HG03097 (cell line): ENCODE data around the gene AGPAT4.
A peak's percentile ranks its signal among the peaks of the same experiment; 100 is the strongest.
"Not testable (repeated sequence)": the region's sequence is repeated elsewhere in the genome, so short reads cannot be mapped to it uniquely, and the experiment has no call there.

Source experiments
- ATAC-seq: cut with Tn5 transposase; IDR thresholded peaks from one replicate; pipeline ENCODE4 v1.9.1; 2021; ENCODE audit not compliant: unreplicated experiment, low FRiP score

AGPAT4 gene

GRCh38 chr6:161273752-161274487 is at the start of gene AGPAT4:
Gene AGPAT4, minus strand, starts transcription at chr6:161274061. Its CDS starts 41,848 bp downstream, at chr6:161232213.
- ATAC-seq = peak; percentile 99

DNA sequence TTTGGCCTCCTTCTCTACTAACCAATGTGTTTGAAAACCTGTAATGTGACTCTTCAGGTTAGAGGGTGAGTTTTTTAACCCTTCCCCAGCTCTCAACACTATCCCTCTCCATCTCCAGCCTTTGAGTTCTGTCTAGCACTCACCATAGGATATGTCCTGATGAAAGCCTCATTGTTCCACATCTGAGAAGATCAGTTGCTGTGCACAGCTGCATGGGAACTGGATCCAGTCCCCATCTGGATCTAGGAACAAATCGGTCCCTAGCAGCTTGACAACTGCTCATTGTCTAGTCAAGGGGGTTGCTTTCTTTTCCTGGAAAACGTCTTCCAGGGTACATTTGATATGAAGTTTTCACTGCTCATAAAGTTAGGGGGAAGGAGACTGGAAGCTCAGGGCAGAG is 45.4 kb upstream of the AGPAT4 start:
- ATAC-seq = no peak

GRCh38 chr6:161318456-161318855 is 44.6 kb upstream of the AGPAT4 start:
- ATAC-seq = no peak

- ATAC-seq = no peak
Measured at GRCh38 chr6:161316531-161316930, 42.7 kb upstream of the AGPAT4 start.

DNA sequence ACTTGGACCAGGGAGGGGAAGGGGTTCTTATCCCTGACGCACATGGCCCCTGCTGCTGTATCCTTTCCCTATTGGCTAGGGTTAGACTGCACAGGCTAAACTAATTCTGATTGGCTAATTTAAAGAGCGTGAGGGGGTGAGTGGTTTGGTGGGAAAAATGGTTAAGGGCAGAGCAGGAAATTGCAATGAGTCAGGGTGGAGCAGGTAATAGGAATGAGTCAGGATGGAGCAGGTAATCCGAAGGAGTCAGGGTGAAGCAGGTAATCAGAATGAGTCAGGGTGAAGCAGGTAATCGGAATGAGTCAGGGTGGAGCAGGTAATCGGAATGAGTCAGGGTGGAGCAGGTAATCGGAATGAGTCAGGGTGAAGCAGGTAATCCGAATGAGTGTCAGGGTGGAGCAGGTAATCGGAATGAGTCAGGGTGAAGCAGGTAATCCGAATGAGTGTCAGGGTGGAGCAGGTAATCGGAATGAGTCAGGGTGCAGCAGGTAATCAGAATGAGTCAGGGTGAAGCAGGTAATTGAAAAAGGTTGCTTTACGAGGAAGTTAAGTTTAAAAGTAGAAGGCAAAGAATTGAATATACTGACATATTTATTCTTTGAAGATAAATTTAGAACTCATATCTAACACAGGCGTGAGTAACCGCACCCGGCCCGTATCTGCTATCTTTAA is 41.5 kb upstream of the AGPAT4 start:
- ATAC-seq = not testable (repeated sequence)

DNA sequence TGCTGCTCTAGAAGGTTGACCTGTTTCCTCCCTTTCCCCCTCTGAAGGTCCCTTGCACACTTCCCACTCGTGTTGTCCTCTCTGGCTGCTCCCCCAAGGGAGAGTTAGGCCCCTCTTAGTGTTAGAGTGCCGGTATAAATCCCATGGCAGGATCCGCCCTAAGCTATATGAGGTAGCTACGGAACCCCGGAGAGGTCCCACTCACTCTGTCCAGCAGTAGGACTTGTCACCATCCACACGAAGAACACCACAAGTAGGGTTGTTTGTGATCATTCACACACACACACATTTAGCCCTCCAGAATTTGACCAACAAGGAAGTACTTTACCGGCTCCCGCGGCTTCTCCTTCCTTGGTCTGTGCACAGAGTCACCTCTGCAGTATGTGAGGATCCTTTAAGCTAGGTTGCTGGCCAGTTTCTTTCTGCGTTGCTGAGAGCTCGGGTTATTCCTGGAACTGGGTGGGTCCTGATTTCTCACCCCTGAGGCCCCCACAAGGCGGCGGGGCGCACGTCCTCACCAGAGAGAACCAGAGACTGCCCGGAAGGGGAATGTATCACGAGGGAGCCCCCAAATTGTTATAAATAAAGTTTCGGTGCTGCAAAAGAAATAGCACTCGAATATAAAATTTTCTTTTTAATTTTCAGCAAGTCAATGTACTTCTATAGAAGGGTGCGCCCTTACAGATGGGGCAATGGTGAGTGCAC is 40.8 kb upstream of the AGPAT4 start:
- ATAC-seq = not testable (repeated sequence)

- no peak for ATAC-seq
Measured at GRCh38 chr6:161313940-161314509, 40.2 kb upstream of the AGPAT4 start.

GRCh38 chr6:161313475-161313874 is 39.6 kb upstream of the AGPAT4 start:
- not testable (repeated sequence) for ATAC-seq

DNA sequence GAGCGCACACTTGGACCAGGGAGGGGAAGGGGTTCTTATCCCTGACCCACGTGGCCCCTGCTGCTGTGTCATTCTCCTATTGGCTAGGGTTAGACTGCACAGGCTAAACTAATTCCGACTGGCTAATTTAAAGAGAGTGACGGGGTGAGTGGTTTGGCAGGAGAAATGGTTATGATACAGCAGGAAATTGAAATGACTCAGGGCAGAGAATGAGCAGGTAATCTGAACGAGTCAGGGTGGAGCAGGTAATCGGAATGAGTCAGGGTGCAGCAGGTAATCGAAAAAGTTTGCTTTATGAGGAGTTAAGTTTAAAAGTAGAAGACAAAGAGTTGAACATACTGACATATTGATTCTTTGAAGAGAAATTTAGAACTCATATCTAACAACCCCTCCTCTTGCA is 35.9 kb upstream of the AGPAT4 start:
- ATAC-seq = not testable (repeated sequence)

DNA sequence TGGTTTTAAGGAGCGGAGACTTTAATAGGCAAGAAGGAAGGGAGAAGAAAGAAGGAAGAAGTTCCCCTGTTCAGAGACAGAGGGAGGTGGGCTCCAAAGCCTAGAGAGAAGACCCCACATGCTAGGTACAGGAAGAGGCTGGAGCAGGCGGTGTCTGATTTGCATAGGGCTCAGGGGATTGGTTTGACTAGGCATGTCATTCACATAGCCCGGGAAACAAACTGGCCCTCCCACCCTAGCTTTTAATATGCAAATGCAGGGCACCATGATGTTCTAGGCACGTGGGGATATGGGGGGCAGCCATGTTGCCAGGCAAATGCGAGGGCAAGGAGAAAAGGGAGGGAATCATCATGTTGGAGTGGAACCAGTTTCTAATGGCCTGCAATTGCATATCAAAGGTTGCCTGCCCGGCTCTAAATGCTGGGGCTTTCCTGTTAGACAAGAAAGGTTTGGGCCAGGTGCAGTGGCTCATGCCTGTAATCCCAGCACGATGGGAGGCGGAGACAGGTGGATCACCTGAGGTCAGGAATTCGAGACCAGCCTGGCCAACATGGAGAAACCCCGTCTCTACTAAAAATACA is 34.3 kb upstream of the AGPAT4 start:
- no peak for ATAC-seq

- no peak for ATAC-seq
Measured at GRCh38 chr6:161305860-161306259, 32.0 kb upstream of the AGPAT4 start.

GRCh38 chr6:161303628-161304340 is 29.9 kb upstream of the AGPAT4 start:
- ATAC-seq = no peak

- ATAC-seq = no peak
Measured at GRCh38 chr6:161302949-161303348, 29.1 kb upstream of the AGPAT4 start.

DNA sequence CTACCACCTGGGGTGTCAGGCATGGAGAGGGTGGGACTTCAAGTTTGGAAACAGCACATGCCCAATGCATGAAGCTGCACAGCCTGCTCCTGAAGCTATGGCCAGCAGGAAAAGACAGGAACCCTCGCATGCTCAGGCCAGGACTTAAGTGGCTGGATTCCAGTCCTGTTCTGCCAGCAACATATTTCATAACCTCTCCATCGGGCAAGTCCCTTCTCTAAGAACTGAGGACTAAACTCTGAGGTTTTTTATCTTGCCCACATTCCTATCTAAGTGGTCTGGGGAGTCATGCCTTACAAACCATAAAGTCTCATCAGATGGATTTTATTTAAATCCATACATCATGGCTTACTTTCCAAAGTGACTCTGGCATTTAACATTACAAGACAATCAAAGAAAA is 27.5 kb upstream of the AGPAT4 start:
- ATAC-seq = no peak

DNA sequence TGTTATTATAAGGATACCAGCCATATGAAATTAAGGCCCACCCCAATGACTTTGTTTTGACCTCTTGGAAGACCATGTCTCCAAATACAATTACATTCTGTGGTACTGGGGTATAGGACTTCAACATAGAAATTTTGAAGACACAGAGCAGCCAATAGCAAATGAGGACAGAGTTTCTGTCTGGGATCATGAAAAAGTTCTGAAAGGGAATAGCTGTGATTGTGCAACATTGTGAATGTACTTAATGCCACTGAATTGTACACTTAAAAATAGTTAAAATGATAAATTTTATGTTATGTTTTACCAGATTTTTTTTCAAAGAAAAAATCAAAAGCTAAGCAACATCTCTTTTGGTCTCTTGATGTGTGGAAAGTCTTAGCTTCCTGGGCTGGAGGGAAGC is 27.0 kb upstream of the AGPAT4 start:
- no peak for ATAC-seq

DNA sequence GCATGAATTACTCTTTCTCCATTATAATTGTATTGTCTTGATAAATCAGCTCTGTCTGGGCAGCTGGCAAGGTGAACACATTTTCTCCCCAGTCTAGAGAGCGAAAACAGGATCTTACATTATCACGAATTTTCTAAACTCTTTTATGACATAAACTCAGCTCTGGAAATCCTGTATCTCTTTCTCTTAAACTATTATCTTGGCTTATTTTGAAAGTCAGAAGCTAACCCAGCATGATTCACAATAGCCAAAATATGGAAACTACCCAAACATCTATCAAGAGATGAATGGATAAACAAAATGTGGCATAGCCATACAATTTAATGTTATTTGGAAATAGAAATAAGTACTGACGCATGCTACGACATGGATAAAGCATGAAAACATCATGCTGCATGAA is 25.9 kb upstream of the AGPAT4 start:
- no peak for ATAC-seq

DNA sequence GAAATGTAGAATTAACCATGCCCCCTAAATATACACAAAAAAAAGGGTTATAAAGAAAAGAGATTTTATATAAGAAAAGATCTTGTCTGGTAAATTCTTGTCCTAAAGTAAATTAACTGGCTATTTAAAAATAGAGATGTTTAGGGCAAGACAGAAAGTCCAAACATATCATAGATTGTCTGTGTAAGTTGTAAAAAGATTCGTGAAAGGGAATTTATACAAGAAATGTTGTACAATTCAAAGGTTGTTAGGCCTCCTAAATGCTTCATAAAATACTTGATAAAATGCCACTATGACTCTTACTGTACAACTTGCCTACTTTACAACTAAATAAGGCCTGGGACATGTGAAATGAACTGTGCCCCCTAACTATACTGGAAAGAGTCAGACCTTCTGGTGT is 21.9 kb upstream of the AGPAT4 start:
- no peak for ATAC-seq

DNA sequence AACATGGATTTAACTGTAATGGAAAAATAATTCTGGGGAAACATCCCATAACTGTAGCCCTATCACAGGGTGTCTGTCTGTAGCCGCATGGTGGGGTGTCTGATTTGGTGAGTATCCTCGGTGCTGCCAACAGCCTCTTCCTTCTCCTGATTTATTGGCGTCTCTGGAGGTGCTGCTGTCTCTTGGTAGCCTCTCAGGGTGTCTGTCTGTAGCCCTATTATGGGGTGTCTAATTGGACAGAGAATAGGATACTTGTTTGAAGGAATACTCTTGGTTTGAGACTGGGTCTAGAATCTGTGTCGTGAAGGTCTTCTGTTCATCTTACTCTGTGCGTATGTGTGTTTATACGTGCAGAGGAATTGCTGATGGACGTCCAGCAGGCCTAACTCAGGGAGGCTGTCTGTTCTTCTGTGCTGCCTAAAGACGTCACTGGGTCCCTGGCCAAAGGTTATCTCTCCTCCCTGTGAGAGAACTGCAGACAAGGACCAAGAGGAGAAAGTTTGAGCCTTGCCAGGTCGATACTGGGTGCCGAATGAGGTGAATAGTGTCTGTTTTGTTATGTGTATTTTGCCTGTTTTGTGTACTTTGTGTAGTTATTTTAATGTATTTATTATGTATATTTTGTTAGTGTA is 18.9 kb upstream of the AGPAT4 start:
- ATAC-seq = no peak

GRCh38 chr6:161292145-161292544 is 18.3 kb upstream of the AGPAT4 start:
- no peak for ATAC-seq

- no peak for ATAC-seq
Measured at GRCh38 chr6:161290751-161291150, 16.9 kb upstream of the AGPAT4 start.
